Skeletal muscle satellite cell (primary cell): Measurements from ENCODE around the gene RNF213.

Experiments
- H3K27me3 ChIP-seq: 2 replicates; pipeline ENCODE4 v1.7.0; 2013; ENCODE audit warnings: low read length; ENCODE audit not compliant: control insufficient read depth, insufficient read depth
- H3K36me3 ChIP-seq: 2 replicates; pipeline ENCODE4 v1.7.0; 2013; ENCODE audit warnings: mild to moderate bottlenecking, control low read depth, low read length; ENCODE audit not compliant: insufficient read depth
- H3K4me1 ChIP-seq: 2 replicates; pipeline ENCODE4 v1.7.0; 2013; ENCODE audit warnings: low read length; ENCODE audit not compliant: control insufficient read depth, insufficient read depth
- H3K4me2 ChIP-seq: 2 replicates; pipeline ENCODE4 v1.7.0; 2013; ENCODE audit warnings: mild to moderate bottlenecking, low read length
- H3K4me3 ChIP-seq: 2 replicates; pipeline ENCODE4 v1.7.0; 2013; ENCODE audit warnings: low read length
- H3K9ac ChIP-seq: 2 replicates; pipeline ENCODE4 v1.7.0; 2013; ENCODE audit warnings: mild to moderate bottlenecking, low read depth, low read length, moderate library complexity
- H3K9me3 ChIP-seq: replicated peaks from 2 replicates; pipeline ENCODE4 v1.7.0; 2013; ENCODE audit warnings: mild to moderate bottlenecking, control low read depth, low read length

Gene RNF213

GRCh38 chr17:80361495-80362220 is 101.0 kb downstream of the RNF213 start:
- H3K36me3 ChIP-seq = peaks cover 80% of the 10 kb centered on the region
- H3K4me3 ChIP-seq = no peak overlapping the region
- no peak overlapping the region for H3K9ac ChIP-seq
- H3K27me3 ChIP-seq = no peaks in the 10 kb centered on the region
- H3K4me2 ChIP-seq = no peak overlapping the region
- no peaks in the 10 kb centered on the region for H3K9me3 ChIP-seq
- peaks cover 3% of the 10 kb centered on the region for H3K4me1 ChIP-seq

- no peaks in the 10 kb centered on the region for H3K27me3 ChIP-seq
Observed at GRCh38 chr17:80362428-80363119, 101.9 kb downstream of the RNF213 start.

GRCh38 chr17:80363120-80363515 is 102.5 kb downstream of the RNF213 start:
- peaks cover 3% of the 10 kb centered on the region for H3K4me1 ChIP-seq
- no peaks in the 10 kb centered on the region for H3K9me3 ChIP-seq
- no peak overlapping the region for H3K4me3 ChIP-seq
- no peak overlapping the region for H3K4me2 ChIP-seq
- peaks cover 85% of the 10 kb centered on the region for H3K36me3 ChIP-seq
- H3K9ac ChIP-seq = no peak overlapping the region
- no peaks in the 10 kb centered on the region for H3K27me3 ChIP-seq

More at GRCh38 chr17:80362428-80363119, 101.9 kb downstream of the RNF213 start:
- Histone ChIP-seq H3K36me3 (peaks cover 85% of the 10 kb centered on the region), H3K4me3 (no peak overlapping the region), H3K4me1 (peaks cover 3% of the 10 kb centered on the region), H3K9me3 (no peaks in the 10 kb centered on the region), H3K4me2 (no peak overlapping the region), H3K9ac (no peak overlapping the region)

- H3K9me3 ChIP-seq = no peaks in the 10 kb centered on the region
- H3K4me1 ChIP-seq = peaks cover 3% of the 10 kb centered on the region
- no peak overlapping the region for H3K4me2 ChIP-seq
- H3K27me3 ChIP-seq = no peaks in the 10 kb centered on the region
- H3K9ac ChIP-seq = no peak overlapping the region
- peaks cover 83% of the 10 kb centered on the region for H3K36me3 ChIP-seq
- H3K4me3 ChIP-seq = no peak overlapping the region
Observed at GRCh38 chr17:80363518-80364090, 103.0 kb downstream of the RNF213 start.

GRCh38 chr17:80364091-80364691 is 103.5 kb downstream of the RNF213 start:
- Histone ChIP-seq H3K4me2 (no peak overlapping the region), H3K27me3 (no peaks in the 10 kb centered on the region), H3K9me3 (no peaks in the 10 kb centered on the region), H3K9ac (no peak overlapping the region), H3K4me1 (peaks cover 3% of the 10 kb centered on the region), H3K36me3 (peaks cover 82% of the 10 kb centered on the region), H3K4me3 (no peak overlapping the region)

- H3K36me3 ChIP-seq = peaks cover 82% of the 10 kb centered on the region
- H3K9ac ChIP-seq = no peak overlapping the region
- no peaks in the 10 kb centered on the region for H3K27me3 ChIP-seq
- H3K9me3 ChIP-seq = no peaks in the 10 kb centered on the region
- H3K4me1 ChIP-seq = peaks cover 3% of the 10 kb centered on the region
- no peak overlapping the region for H3K4me3 ChIP-seq
- H3K4me2 ChIP-seq = no peak overlapping the region
Observed at GRCh38 chr17:80365001-80365965, 104.6 kb downstream of the RNF213 start.

GRCh38 chr17:80365983-80366382 is 105.3 kb downstream of the RNF213 start:
- Histone ChIP-seq H3K9ac (no peak overlapping the region), H3K4me2 (no peak overlapping the region), H3K27me3 (no peaks in the 10 kb centered on the region), H3K4me1 (peaks cover 3% of the 10 kb centered on the region), H3K4me3 (no peak overlapping the region), H3K9me3 (no peaks in the 10 kb centered on the region), H3K36me3 (peaks cover 82% of the 10 kb centered on the region)

- Histone ChIP-seq H3K27me3 (no peaks in the 10 kb centered on the region), H3K9me3 (no peaks in the 10 kb centered on the region), H3K4me1 (peaks cover 1% of the 10 kb centered on the region), H3K36me3 (peaks cover 84% of the 10 kb centered on the region), H3K4me2 (no peak overlapping the region), H3K9ac (no peak overlapping the region), H3K4me3 (no peak overlapping the region)
Observed at GRCh38 chr17:80367503-80367902, 106.9 kb downstream of the RNF213 start.

- Histone ChIP-seq H3K4me3 (no peak overlapping the region), H3K4me1 (no peaks in the 10 kb centered on the region), H3K9ac (no peak overlapping the region), H3K27me3 (no peaks in the 10 kb centered on the region), H3K36me3 (peaks cover 83% of the 10 kb centered on the region), H3K9me3 (no peaks in the 10 kb centered on the region), H3K4me2 (no peak overlapping the region)
Observed at GRCh38 chr17:80371196-80371595, 110.5 kb downstream of the RNF213 start.

GRCh38 chr17:80372456-80372855 is 111.8 kb downstream of the RNF213 start:
- no peaks in the 10 kb centered on the region for H3K4me1 ChIP-seq
- no peak overlapping the region for H3K9ac ChIP-seq
- H3K4me3 ChIP-seq = no peak overlapping the region
- peaks cover 85% of the 10 kb centered on the region for H3K36me3 ChIP-seq
- H3K9me3 ChIP-seq = no peaks in the 10 kb centered on the region
- no peak overlapping the region for H3K4me2 ChIP-seq
- H3K27me3 ChIP-seq = no peaks in the 10 kb centered on the region
